Small intestine (tissue), 7 donors: ENCODE results near the gene SREK1. TPM values are rescaled to one million over a fixed set of nuclear protein-coding genes. Genes with fewer than 3 reads are reported as not detected.
"Not testable (repeated sequence)": the region's sequence is repeated elsewhere in the genome, so short reads cannot be mapped to it uniquely, and the experiment has no call there.

Experiments used
- DNase-seq, 2 donors: peaks; one replicate each; pipeline versions ENCODE4 v3.0.0 to v3.0.0-alpha.2; 2013
- FAIRE-seq: peaks from 2 replicates; lab custom pipeline; 2012; peaks lifted over from hg19 to GRCh38; lab: Jason Lieb, UNC
- H3K27ac ChIP-seq, 3 donors: one replicate each; pipeline ENCODE4 v1.5.1; 2013; ENCODE audit warnings: low read length in 2 of 3, mild to moderate bottlenecking in 2 of 3, control low read depth in 1 of 3, inconsistent platforms in 1 of 3, low read depth in 1 of 3, moderate library complexity in 1 of 3
- H3K27me3 ChIP-seq, 3 donors: one replicate each; pipeline ENCODE4 v1.6.1; 2013; ENCODE audit warnings: low read length in 3 of 3, inconsistent platforms in 1 of 3; ENCODE audit not compliant: control insufficient read depth in 3 of 3, insufficient read depth in 3 of 3
- H3K36me3 ChIP-seq, 3 donors: one replicate each; pipeline ENCODE4 v1.6.1; 2013; ENCODE audit warnings: low read length in 3 of 3, inconsistent platforms in 1 of 3, low read depth in 1 of 3, mild to moderate bottlenecking in 1 of 3, moderate library complexity in 1 of 3; ENCODE audit not compliant: control insufficient read depth in 3 of 3, insufficient read depth in 2 of 3
- H3K4me1 ChIP-seq, 3 donors: one replicate each; pipeline ENCODE4 v1.6.1; 2013; ENCODE audit warnings: low read length in 2 of 3, inconsistent platforms in 1 of 3, low read depth in 1 of 3, mild to moderate bottlenecking in 1 of 3, moderate library complexity in 1 of 3; ENCODE audit not compliant: control insufficient read depth in 3 of 3, insufficient read depth in 2 of 3
- H3K4me3 ChIP-seq, 3 donors: one replicate each; pipeline ENCODE4 v1.5.1; 2013; ENCODE audit warnings: low read length in 3 of 3, control low read depth in 1 of 3, inconsistent platforms in 1 of 3, low read depth in 1 of 3, mild to moderate bottlenecking in 1 of 3, moderate library complexity in 1 of 3
- H3K9me3 ChIP-seq, 2 donors: one replicate each; pipeline ENCODE4 v1.6.1; 2013; ENCODE audit warnings: low read depth in 1 of 2, low read length in 1 of 2; ENCODE audit not compliant: control insufficient read depth in 2 of 2, insufficient read depth in 1 of 2
- WGBS, 3 donors: extraction: QIAGEN DNeasy Blood & Tissue Kit; methylation state at CpG; one replicate each; pipeline ENCODE4 v1.1.7; 2013; 5-methylcytosine and 5-hydroxymethylcytosine counted together
- polyA plus RNA-seq, 4 donors: library from polyadenylated mRNA; stranded (reverse) in 3 of 4; unstranded in 1 of 4; fragments of 200-250 nt in 3 of 4; fragments of 120-200 nt in 1 of 4; gene quantifications; one replicate each; pipeline versions ENCODE4 v1.2.1 to v1.2.3, GENCODE V29; 2013
- donor health status: healthy with polysubstance abuse.
- donor health status: control.
- donor health status: control.
- donor health status: Bipolar disorder and iron deficiency.
- donor health status: healthy.

The SREK1 gene
- polyA plus RNA-seq, 4 donors, result 18.1 to 121 (median 25.1) TPM

- no peak for FAIRE-seq
These were observed 65.7 kb downstream of the SREK1 start for GRCh38 chr5:66209794-66210193.

GRCh38 chr5:66213533-66213932 lies 69.4 kb downstream of the SREK1 start:
- no peaks in the 10 kb centered on the region for H3K9me3 ChIP-seq
- H3K36me3 ChIP-seq, result peaks cover 0 to 3% (median 0%) of the 10 kb centered on the region in 3 donors
- H3K27me3 ChIP-seq, result no peaks in the 10 kb centered on the region
- no peak overlapping the region for H3K4me3 ChIP-seq
- no peak overlapping the region for H3K27ac ChIP-seq
- FAIRE-seq (no peak), DNase-seq (no peak)
- H3K4me1 ChIP-seq, result no peaks in the 10 kb centered on the region
- 54 to 69% (median 59%) methylated on average over 2 of the region's 2 CpGs for WGBS, 3 donors

More at GRCh38 chr5:66209794-66210193, 65.7 kb downstream of the SREK1 start:
- H3K27ac ChIP-seq, result no peak overlapping the region
- H3K27me3 ChIP-seq, result no peaks in the 10 kb centered on the region
- no peak overlapping the region for H3K4me3 ChIP-seq
- peaks cover 0 to 4% (median 0%) of the 10 kb centered on the region in 3 donors for H3K36me3 ChIP-seq
- no peaks in the 10 kb centered on the region for H3K4me1 ChIP-seq
- DNase-seq, result no peak
- no peaks in the 10 kb centered on the region for H3K9me3 ChIP-seq
- 84 to 91% (median 85%) methylated on average over 6 of the region's 6 CpGs for WGBS, 3 donors

- WGBS, 3 donors, result 59 to 63% (median 62%) methylated on average over 5 of the region's 5 CpGs
- H3K4me1 ChIP-seq, result no peaks in the 10 kb centered on the region
- no peaks in the 10 kb centered on the region for H3K27me3 ChIP-seq
- FAIRE-seq (no peak), DNase-seq (no peak)
- H3K36me3 ChIP-seq, result no peaks in the 10 kb centered on the region
- no peak overlapping the region for H3K27ac ChIP-seq
- no peaks in the 10 kb centered on the region for H3K9me3 ChIP-seq
- no peak overlapping the region for H3K4me3 ChIP-seq
These were observed 78.4 kb downstream of the SREK1 start for GRCh38 chr5:66222455-66222854.

GRCh38 chr5:66222896-66223295 lies 78.8 kb downstream of the SREK1 start:
- not testable (repeated sequence) for DNase-seq, H3K9me3 ChIP-seq, H3K27ac ChIP-seq, H3K4me1 ChIP-seq, H3K27me3 ChIP-seq, FAIRE-seq, H3K4me3 ChIP-seq, H3K36me3 ChIP-seq
- 75 to 93% (median 91%) methylated on average over 4 of the region's 4 CpGs for WGBS, 3 donors

GRCh38 chr5:66223637-66224036 lies 79.5 kb downstream of the SREK1 start:
- 49 to 59% (median 56%) methylated on average over 4 of the region's 4 CpGs for WGBS, 3 donors
- Histone ChIP-seq H3K36me3 (no peaks in the 10 kb centered on the region), H3K9me3 (no peaks in the 10 kb centered on the region), H3K27ac (no peak overlapping the region), H3K4me3 (no peak overlapping the region), H3K4me1 (no peaks in the 10 kb centered on the region), H3K27me3 (no peaks in the 10 kb centered on the region)
- DNase-seq, result no peak
- FAIRE-seq, result no peak

- DNase-seq, result no peak
- 82 to 90% (median 87%) methylated on average over 3 of the region's 3 CpGs for WGBS, 3 donors
These were observed 80.2 kb downstream of the SREK1 start for GRCh38 chr5:66224274-66224673.

GRCh38 chr5:66224773-66225553 lies 80.9 kb downstream of the SREK1 start:
- WGBS, 3 donors, result 82 to 86% (median 85%) methylated on average over 8 of the region's 8 CpGs
- FAIRE-seq, result no peak

More at GRCh38 chr5:66224274-66224673, 80.2 kb downstream of the SREK1 start:
- Histone ChIP-seq H3K4me3 (no peak overlapping the region), H3K36me3 (no peaks in the 10 kb centered on the region), H3K4me1 (no peaks in the 10 kb centered on the region), H3K27me3 (no peaks in the 10 kb centered on the region), H3K27ac (no peak overlapping the region), H3K9me3 (no peaks in the 10 kb centered on the region)
- no peak for FAIRE-seq

GRCh38 chr5:66230551-66230950 lies 86.5 kb downstream of the SREK1 start:
- peaks cover 0 to 5% (median 0%) of the 10 kb centered on the region in 3 donors for H3K27me3 ChIP-seq
- FAIRE-seq (no peak), DNase-seq (no peak)
- WGBS, 3 donors, result 75 to 87% (median 86%) methylated on average over 1 of the region's 1 CpG
- no peaks in the 10 kb centered on the region for H3K36me3 ChIP-seq
- H3K4me1 ChIP-seq, result no peaks in the 10 kb centered on the region
- no peak overlapping the region for H3K27ac ChIP-seq
- H3K4me3 ChIP-seq, result no peak overlapping the region
- H3K9me3 ChIP-seq, result no peaks in the 10 kb centered on the region

More at GRCh38 chr5:66224773-66225553, 80.9 kb downstream of the SREK1 start:
- Histone ChIP-seq H3K27me3 (no peaks in the 10 kb centered on the region), H3K4me3 (no peak overlapping the region), H3K27ac (no peak overlapping the region), H3K4me1 (no peaks in the 10 kb centered on the region), H3K9me3 (no peaks in the 10 kb centered on the region), H3K36me3 (no peaks in the 10 kb centered on the region)
- no peak for DNase-seq
